NCI-H1417 (cell line): ENCODE measurements around the gene CORO7.

Source experiments
- DNase-seq, 3 experiments: peaks; one replicate each; lab custom pipeline; 2025; lab: John Stamatoyannopoulos, UW

The CORO7 gene

GRCh38 chr16:4416200-4417032 lies at the start of gene CORO7:
Gene CORO7 (minus strand): TSS chr16:4416596. CDS start chr16:4416518, 78 bp downstream.
- peak; percentile 89 to 95 (median 95) for DNase-seq

GRCh38 chr16:4463522-4464163 lies 47.2 kb upstream of the CORO7 start:
- DNase-seq, result no peak

- DNase-seq, result peak in 1 of 3 experiments; percentile 25
Measured at GRCh38 chr16:4461250-4462085, 45.1 kb upstream of the CORO7 start.

GRCh38 chr16:4460936-4461249 lies 44.5 kb upstream of the CORO7 start:
- DNase-seq, result no peak

GRCh38 chr16:4455951-4456350 lies 39.6 kb upstream of the CORO7 start:
- DNase-seq, result no peak

- DNase-seq, result no peak
Measured at GRCh38 chr16:4455081-4455480, 38.7 kb upstream of the CORO7 start.

- DNase-seq, result no peak
Measured at GRCh38 chr16:4454623-4455022, 38.2 kb upstream of the CORO7 start.

GRCh38 chr16:4452674-4453073 lies 36.3 kb upstream of the CORO7 start:
- DNase-seq, result no peak

GRCh38 chr16:4450931-4451519 lies 34.6 kb upstream of the CORO7 start:
- no peak for DNase-seq

GRCh38 chr16:4450430-4450829 lies 34.0 kb upstream of the CORO7 start:
- DNase-seq, result no peak

GRCh38 chr16:4443986-4444385 lies 27.6 kb upstream of the CORO7 start:
- DNase-seq, result no peak

- no peak for DNase-seq
Measured at GRCh38 chr16:4443271-4443670, 26.9 kb upstream of the CORO7 start.

GRCh38 chr16:4442371-4442770 lies 26.0 kb upstream of the CORO7 start:
- DNase-seq, result no peak

GRCh38 chr16:4437366-4437765 lies 21.0 kb upstream of the CORO7 start:
- DNase-seq, result no peak

GRCh38 chr16:4435337-4436067 lies 19.1 kb upstream of the CORO7 start:
- no peak for DNase-seq

GRCh38 chr16:4433914-4434787 lies 17.8 kb upstream of the CORO7 start:
- no peak for DNase-seq

- no peak for DNase-seq
Measured at GRCh38 chr16:4433228-4433627, 16.8 kb upstream of the CORO7 start.

GRCh38 chr16:4431023-4431422 lies 14.6 kb upstream of the CORO7 start:
- no peak for DNase-seq

GRCh38 chr16:4428500-4428899 lies 12.1 kb upstream of the CORO7 start:
- no peak for DNase-seq

- no peak for DNase-seq
Measured at GRCh38 chr16:4426722-4427372, 10.5 kb upstream of the CORO7 start.
